D721Med (cell line): ENCODE results near the gene APC.

Experiments
- DNase-seq: peaks from one replicate; pipeline ENCODE4 v3.0.0; 2011; ENCODE audit warnings: low spot score; ENCODE audit not compliant: insufficient read length
- FAIRE-seq: peaks from 2 replicates; lab custom pipeline; 2011; peaks lifted over from hg19 to GRCh38; lab: Jason Lieb, UNC
- CTCF ChIP-seq: IDR thresholded peaks from 2 replicates; pipeline ENCODE4 v1.5.1; 2012; ENCODE audit warnings: mild to moderate bottlenecking, control low read depth; ENCODE audit not compliant: insufficient read depth; ENCODE audit errors: missing control alignments

The APC gene

GRCh38 chr5:112752335-112752734 is 14.7 kb downstream of the APC start:
- FAIRE-seq (no peak), DNase-seq (no peak)
- no peak for TF ChIP-seq CTCF

- FAIRE-seq (no peak), DNase-seq (no peak)
- TF ChIP-seq CTCF = no peak
Measured at GRCh38 chr5:112755703-112756102, 18.0 kb downstream of the APC start.

- DNase-seq = no peak
Measured at GRCh38 chr5:112757468-112758208, 20.0 kb downstream of the APC start.

GRCh38 chr5:112758676-112759075 is 21.0 kb downstream of the APC start:
- TF ChIP-seq CTCF = no peak
- FAIRE-seq (no peak), DNase-seq (no peak)

More at GRCh38 chr5:112757468-112758208, 20.0 kb downstream of the APC start:
- peak; percentile 35 for FAIRE-seq
- peak; percentile 82 for TF ChIP-seq CTCF

GRCh38 chr5:112762113-112762810 is 24.6 kb downstream of the APC start:
- TF ChIP-seq CTCF = no peak
- DNase-seq (no peak), FAIRE-seq (no peak)

GRCh38 chr5:112763165-112763564 is 25.5 kb downstream of the APC start:
- DNase-seq (no peak), FAIRE-seq (no peak)

More at GRCh38 chr5:112763165-112763564, 25.5 kb downstream of the APC start:
- TF ChIP-seq CTCF = no peak
